GM12878 (cell line): Measurements from ENCODE around the gene RUNX3. TPM values are rescaled to one million over a fixed set of nuclear protein-coding genes. Genes with fewer than 3 reads are reported as not detected.

Experiments used
- ATAC-seq: fragments of 200-7000 bp; cut with Tn5 transposase; 3 replicates; pipeline ENCODE4 v1.9.1; 2020; ENCODE audit warnings: mild to moderate bottlenecking, moderate library complexity
- BruUV-seq: library from RNA; stranded (reverse); fragments of 400-500 nt; replicated peaks from 2 replicates; lab custom pipeline; 2021; lab: Mats Ljungman, UMichigan
- CTCF ChIA-PET: fragments of 300-600 bp; sonication (Branson Sonifier 250); formaldehyde crosslinking; extraction: SDS; loops from one replicate; lab custom pipeline; 2021; ENCODE audit warnings: inconsistent platforms; lab: Yijun Ruan, JAX
- POLR2A ChIA-PET: fragments of 350-600 bp; formaldehyde crosslinking; extraction: SDS; loops from one replicate; lab custom pipeline; 2021; ENCODE audit warnings: inconsistent platforms; lab: Charles Lee
- RAD21 ChIA-PET: fragments of 300-600 bp; sonication (Branson Sonifier 250); formaldehyde crosslinking; loops from one replicate; lab custom pipeline; 2023; ENCODE audit warnings: antibody characterized with exemption; ENCODE audit not compliant: unreplicated experiment; lab: Charles Lee
- SMC1A ChIA-PET: fragments of 300-600 bp; sonication (Branson Sonifier 250); formaldehyde crosslinking; loops from one replicate; lab custom pipeline; 2023; ENCODE audit not compliant: unreplicated experiment, uncharacterized antibody; lab: Charles Lee
- DNase-seq: peaks from one replicate; pipeline ENCODE4 v3.0.0-alpha.2; 2011; ENCODE audit warnings: low read depth, low spot score
- FAIRE-seq: peaks from 3 replicates; lab custom pipeline; 2011; peaks lifted over from hg19 to GRCh38; lab: Jason Lieb, UNC
- H2AFZ ChIP-seq: 2 replicates; pipeline ENCODE4 v1.6.0; 2011; ENCODE audit warnings: low read depth, low read length, control low read depth; ENCODE audit not compliant: control insufficient read depth
- H3K27ac ChIP-seq: 2 replicates; pipeline ENCODE4 v1.5.1; 2011; ENCODE audit warnings: control low read depth; ENCODE audit not compliant: control insufficient read depth, insufficient read depth
- H3K27me3 ChIP-seq, 2 experiments: replicated peaks in 1 of 2; 2 replicates each; pipeline versions ENCODE4 v1.6.0 to v1.6.1; 2011; ENCODE audit warnings: low read length in 1 of 2; ENCODE audit not compliant: control insufficient read depth in 2 of 2, insufficient read depth in 2 of 2
- H3K36me3 ChIP-seq, 2 experiments: 2 replicates each; pipeline ENCODE4 v1.5.1; 2011; ENCODE audit warnings: low read length in 1 of 2; ENCODE audit not compliant: control insufficient read depth in 2 of 2, insufficient read depth in 2 of 2
- H3K4me1 ChIP-seq: 2 replicates; pipeline ENCODE4 v1.6.1; 2011; ENCODE audit warnings: mild to moderate bottlenecking, low read length, moderate library complexity, mixed read lengths; ENCODE audit not compliant: control insufficient read depth, insufficient read depth
- H3K4me2 ChIP-seq: 2 replicates; pipeline ENCODE4 v1.6.0; 2011; ENCODE audit warnings: control low read depth; ENCODE audit not compliant: control insufficient read depth, insufficient read depth
- H3K4me3 ChIP-seq: fragments of 200-600 bp; sonication (generic); 2 replicates; pipeline ENCODE4 v1.5.1; 2016
- H3K79me2 ChIP-seq: 2 replicates; pipeline ENCODE4 v1.6.0; 2011; ENCODE audit warnings: low read length; ENCODE audit not compliant: control insufficient read depth, insufficient read depth
- H3K9ac ChIP-seq: 2 replicates; pipeline ENCODE4 v1.8.0; 2011; ENCODE audit warnings: low read length, control low read depth, mixed read lengths; ENCODE audit not compliant: control insufficient read depth, insufficient read depth
- H3K9me3 ChIP-seq: replicated peaks from 3 replicates; pipeline ENCODE4 v1.5.1; 2011; ENCODE audit warnings: mild to moderate bottlenecking, low read length; ENCODE audit not compliant: control insufficient read depth, insufficient read depth
- H4K20me1 ChIP-seq: 2 replicates; pipeline ENCODE4 v1.6.0; 2011; ENCODE audit not compliant: control insufficient read depth, insufficient read depth
- BMI1 ChIP-seq: fragments of 450-650 bp; IDR thresholded peaks from 2 replicates; pipeline ENCODE4 v1.6.1; 2016; ENCODE audit warnings: mild to moderate bottlenecking, moderate library complexity, borderline replicate concordance
- BRCA1 ChIP-seq: IDR thresholded peaks from 2 replicates; pipeline ENCODE4 v1.6.1; 2011; ENCODE audit warnings: low read depth, low read length, improper control_type of control experiment
- ETV6 ChIP-seq, 2 experiments: fragments of 450-650 bp in 1 of 2; IDR thresholded peaks in 1 of 2; conservative IDR thresholded peaks in 1 of 2; 2 replicates each; pipeline ENCODE4 v1.6.1; 2014; ENCODE audit warnings: antibody characterized with exemption in 1 of 2, borderline replicate concordance in 1 of 2, low read depth in 1 of 2, mild to moderate bottlenecking in 1 of 2, moderate library complexity in 1 of 2
- FOS ChIP-seq: IDR thresholded peaks from 3 replicates; pipeline ENCODE4 v1.6.1; 2011; ENCODE audit warnings: borderline replicate concordance; ENCODE audit not compliant: insufficient read length; ENCODE audit errors: extremely low read depth
- HDGF ChIP-seq: fragments of 450-650 bp; IDR thresholded peaks from 2 replicates; pipeline ENCODE4 v1.6.1; 2016; ENCODE audit warnings: antibody characterized with exemption
- MXI1 ChIP-seq: fragments of 150-350 bp; IDR thresholded peaks from 2 replicates; pipeline ENCODE4 v1.6.1; 2011; ENCODE audit warnings: low read depth, mild to moderate bottlenecking, inconsistent platforms, low read length, improper control_type of control experiment
- NFYA ChIP-seq: IDR thresholded peaks from 2 replicates; pipeline ENCODE4 v1.6.1; 2011; ENCODE audit warnings: low read depth, mild to moderate bottlenecking, low read length, improper control_type of control experiment, borderline replicate concordance
- PRDM15 ChIP-seq: fragments of 450-650 bp; formaldehyde crosslinking; IDR thresholded peaks from 2 replicates; pipeline ENCODE4 v1.4.0; 2020; ENCODE audit warnings: mild to moderate bottlenecking, moderate library complexity
- RELB ChIP-seq: fragments of 450-650 bp; IDR thresholded peaks from 2 replicates; pipeline ENCODE4 v1.6.1; 2017; ENCODE audit warnings: low read depth, mild to moderate bottlenecking, moderate library complexity
- SIN3A ChIP-seq: IDR thresholded peaks from 2 replicates; pipeline ENCODE4 v1.6.1; 2012; ENCODE audit warnings: low read depth, low read length, improper control_type of control experiment
- SKIL ChIP-seq: fragments of 450-650 bp; IDR thresholded peaks from 2 replicates; pipeline ENCODE4 v1.6.1; 2017; ENCODE audit warnings: mild to moderate bottlenecking, low read depth, inconsistent platforms; ENCODE audit not compliant: poor library complexity, severe bottlenecking
- SMAD5 ChIP-seq: IDR thresholded peaks from 2 replicates; pipeline ENCODE4 v1.6.1; 2016; ENCODE audit warnings: antibody characterized with exemption, low read depth
- SP1 ChIP-seq: IDR thresholded peaks from one replicate; pipeline ENCODE4 v1.6.1; 2011; ENCODE audit warnings: low read depth, low read length
- SPI1 ChIP-seq: IDR thresholded peaks from 2 replicates; pipeline ENCODE4 v1.6.1; 2011; ENCODE audit warnings: low read depth, mild to moderate bottlenecking, low read length, moderate library complexity, borderline replicate concordance; ENCODE audit not compliant: insufficient read depth
- YBX1 ChIP-seq: fragments of 450-650 bp; IDR thresholded peaks from 2 replicates; pipeline ENCODE4 v1.6.1; 2016; ENCODE audit warnings: antibody characterized with exemption
- YY1 ChIP-seq: IDR thresholded peaks from 2 replicates; pipeline ENCODE4 v1.6.1; 2011; ENCODE audit warnings: low read depth, mild to moderate bottlenecking, low read length
- WGBS: methylation state at CpG from one replicate; pipeline ENCODE4 v1.1.6; 2016; ENCODE audit warnings: low lambda C conversion rate; ENCODE audit not compliant: insufficient replicate concordance, insufficient coverage; ENCODE audit errors: missing lambda C conversion rate; 5-methylcytosine and 5-hydroxymethylcytosine counted together
- in situ Hi-C: fragments of 300-500 bp; cut with MboI; formaldehyde crosslinking; loops from 9 replicates; pipeline ENCODE4 v1.14.3; 2018; ENCODE audit warnings: mixed read lengths
- intact Hi-C: fragments of 100-400 bp; cut with micrococcal nuclease; formaldehyde crosslinking; loops from one replicate; pipeline ENCODE4 v1.14.2; 2022; ENCODE audit not compliant: unreplicated experiment
- polyA plus RNA-seq, 11 experiments: library from polyadenylated mRNA; depleted of rRNA in 4 of 11; unstranded in 6 of 11; stranded (reverse) in 5 of 11; fragments of >200 nt; fragmentation: Nextera tagmentation in 4 of 11; fragmentation: Illumina TruSeq in 1 of 11; extraction: Ambion mirVana in 4 of 11; extraction: Trizol in 1 of 11; gene quantifications; 1 replicate in 1 of 11; 2 replicates in 10 of 11; pipeline versions ENCODE4 v1.2.1 to v1.2.3, GENCODE V29; 2011 to 2016; ENCODE audit warnings: inconsistent platforms in 2 of 11, missing spikeins in 2 of 11, low read depth in 1 of 11
- total RNA-seq, 4 experiments: library from RNA; depleted of rRNA in 3 of 4; stranded (reverse); fragments of >200 nt in 3 of 4; fragmentation: Illumina TruSeq in 1 of 4; extraction: Trizol in 1 of 4; gene quantifications; 2 replicates each; pipeline versions ENCODE4 v1.2.1 to v1.2.3, GENCODE V29; 2013 to 2021

Gene RUNX3
- total and polyA plus RNA-seq, 10 of the 15 experiments (the other 5 are each of a cell fraction or from before 2014, with no cell fraction given) = 19.0 to 151 (median 31.4) TPM

GRCh38 chr1:24969596-24970398 is 39.7 kb upstream of the RUNX3 start:
- in situ Hi-C loops = no loop called here
- TF ChIP-seq SP1 (no peak), SPI1 (no peak), PRDM15 (no peak), FOS (no peak), MXI1 (no peak), NFYA (no peak), YBX1 (no peak), SIN3A (no peak), BMI1 (no peak), ETV6 (conservative IDR thresholded peaks at IDR 0.05 in 1 of 2, IDR thresholded peaks at IDR 0.05 in 1 of 2; ENCODE audit: borderline replicate concordance in 1 of 2, low read depth in 1 of 2) (no peak), SKIL (no peak), RELB (no peak), YY1 (no peak), HDGF (no peak), SMAD5 (no peak), BRCA1 (no peak)

More at GRCh38 chr1:24969596-24970398, 39.7 kb upstream of the RUNX3 start:
- no peak overlapping the region for H3K4me2 ChIP-seq
- H3K27me3 ChIP-seq = no peaks in the 10 kb centered on the region
- ChIA-PET RAD21 (no interaction called here), POLR2A (interaction anchor here (1.2 kb wide), 1 partner anchor 67 kb away, joined by 3 read pairs; no protein-coding TSS in a partner anchor), SMC1A (interaction anchor here (0.7 to 13.3 kb wide), 4 partner anchors 9 to 72 kb away, joined by 3 to 205 read pairs (median 3); no protein-coding TSS in a partner anchor), CTCF (interaction anchor here (0.8 to 1.8 kb wide), 3 partner anchors 13 to 67 kb away, joined by 4 to 5 read pairs (median 4); no protein-coding TSS in a partner anchor)
- BruUV-seq = no TSS peak
- FAIRE-seq = no peak
- no peaks in the 10 kb centered on the region for H3K36me3 ChIP-seq
- intact Hi-C loops = no loop called here
- H3K9ac ChIP-seq = no peak overlapping the region
- 85% methylated on average over 26 of the region's 26 CpGs for WGBS
- H3K4me3 ChIP-seq = no peak overlapping the region
- DNase-seq = no peak
- no peaks in the 10 kb centered on the region for H4K20me1 ChIP-seq
- no peak for ATAC-seq
- peaks cover 2% of the 10 kb centered on the region for H3K79me2 ChIP-seq
- no peaks in the 10 kb centered on the region; the same call in 2 of the 3 replicates for H3K9me3 ChIP-seq
- H3K4me1 ChIP-seq = peaks cover 45% of the 10 kb centered on the region
- no peak overlapping the region for H3K27ac ChIP-seq
- H2AFZ ChIP-seq = no peak overlapping the region
